Central memory CD8-positive, alpha-beta T cell (primary cell): ENCODE measurements around the gene MARK4.
A peak's percentile ranks its signal among the peaks of the same experiment; 100 is the strongest.

Source experiments
- ATAC-seq: fragments of 150-1000 bp; cut with Tn5 transposase; replicated peaks from 2 replicates; pipeline ENCODE4 v1.10.0; 2022; ENCODE audit warnings: mild to moderate bottlenecking, moderate FRiP score, moderate number of reproducible peaks; ENCODE audit not compliant: poor library complexity, severe bottlenecking; ENCODE audit errors: extremely low read depth
- DNase-seq, 2 donors: peaks; one replicate each; pipeline ENCODE4 v3.0.0; 2021; ENCODE audit warnings: low spot score in 2 of 2
- H3K27ac Mint-ChIP-seq: one replicate; pipeline ENCODE4 v1.8.0; 2022; ENCODE audit warnings: low read depth, mild to moderate bottlenecking, moderate library complexity, mixed read lengths
- H3K27me3 Mint-ChIP-seq: one replicate; pipeline ENCODE4 v1.8.0; 2022; ENCODE audit warnings: mixed read lengths
- H3K36me3 Mint-ChIP-seq: one replicate; pipeline ENCODE4 v1.8.0; 2022; ENCODE audit warnings: mild to moderate bottlenecking, moderate library complexity, mixed read lengths; ENCODE audit not compliant: insufficient read depth
- H3K4me1 Mint-ChIP-seq: one replicate; pipeline ENCODE4 v1.8.0; 2022; ENCODE audit warnings: mixed read lengths
- H3K4me3 Mint-ChIP-seq: one replicate; pipeline ENCODE4 v1.8.0; 2022; ENCODE audit warnings: mild to moderate bottlenecking, moderate library complexity, mixed read lengths
- H3K9me3 Mint-ChIP-seq: one replicate; pipeline ENCODE4 v1.8.0; 2022; ENCODE audit warnings: mixed read lengths

MARK4 gene

GRCh38 chr19:45249261-45250033 is 1.6 kb upstream of the MARK4 start:
- H3K27ac Mint-ChIP-seq, result no peak overlapping the region
- peak overlapping the region; percentile 31 for H3K4me3 Mint-ChIP-seq

DNA sequence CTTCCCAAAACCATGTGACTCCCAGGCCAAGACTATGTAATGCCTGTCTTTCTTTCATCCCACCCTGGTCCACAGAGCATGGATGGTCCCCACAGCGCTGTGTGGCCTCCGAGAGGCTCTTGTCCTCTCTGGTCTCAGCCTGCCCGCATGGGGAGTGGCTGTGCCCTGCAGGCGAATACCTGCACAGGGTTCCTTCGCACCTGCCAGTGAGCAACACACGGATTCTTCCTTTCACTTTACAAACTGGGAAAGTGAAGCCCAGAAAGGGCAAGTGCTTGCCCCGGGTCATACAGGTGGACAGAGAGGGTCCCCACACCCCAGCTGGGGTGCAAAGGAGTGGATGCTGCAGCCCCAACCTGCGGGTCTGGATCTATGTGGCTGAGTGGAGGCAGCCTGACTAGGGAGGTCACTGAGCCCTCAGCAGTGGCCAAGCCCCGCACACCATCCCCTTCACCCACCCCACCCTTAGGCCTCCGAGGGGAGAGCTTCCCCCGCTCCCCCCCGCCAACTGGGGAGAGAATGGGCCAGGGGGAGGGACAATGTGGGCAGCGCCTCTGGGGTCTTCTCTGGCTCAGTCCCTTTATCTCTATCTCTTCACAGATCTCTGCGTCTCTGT is 747 bp upstream of the MARK4 start:
- DNase-seq (no peak), ATAC-seq (no peak)
- Mint-ChIP-seq H3K27ac (peak overlapping the region; percentile 82), H3K4me3 (peak overlapping the region; percentile 75), H3K9me3 (no peaks in the 10 kb centered on the region), H3K27me3 (peaks cover 2% of the 10 kb centered on the region), H3K4me1 (peaks cover 39% of the 10 kb centered on the region), H3K36me3 (peaks cover 4% of the 10 kb centered on the region)

More at GRCh38 chr19:45249261-45250033, 1.6 kb upstream of the MARK4 start:
- no peaks in the 10 kb centered on the region for H3K36me3 Mint-ChIP-seq
- ATAC-seq (no peak), DNase-seq (no peak)
- no peaks in the 10 kb centered on the region for H3K9me3 Mint-ChIP-seq
- peaks cover 38% of the 10 kb centered on the region for H3K4me1 Mint-ChIP-seq
- peaks cover 10% of the 10 kb centered on the region for H3K27me3 Mint-ChIP-seq

- no peak for ATAC-seq
- DNase-seq, result no peak
- Mint-ChIP-seq H3K27me3 (no peaks in the 10 kb centered on the region), H3K4me1 (peaks cover 51% of the 10 kb centered on the region), H3K27ac (peak overlapping the region; percentile 91), H3K36me3 (peaks cover 4% of the 10 kb centered on the region), H3K4me3 (peak overlapping the region; percentile 93), H3K9me3 (no peaks in the 10 kb centered on the region)
Observed at GRCh38 chr19:45251452-45252354, 632 bp downstream of the MARK4 start.

GRCh38 chr19:45253396-45254027 is 2.4 kb downstream of the MARK4 start:
- Mint-ChIP-seq H3K27ac (peak overlapping the region; percentile 91), H3K4me3 (peak overlapping the region; percentile 93)

DNA sequence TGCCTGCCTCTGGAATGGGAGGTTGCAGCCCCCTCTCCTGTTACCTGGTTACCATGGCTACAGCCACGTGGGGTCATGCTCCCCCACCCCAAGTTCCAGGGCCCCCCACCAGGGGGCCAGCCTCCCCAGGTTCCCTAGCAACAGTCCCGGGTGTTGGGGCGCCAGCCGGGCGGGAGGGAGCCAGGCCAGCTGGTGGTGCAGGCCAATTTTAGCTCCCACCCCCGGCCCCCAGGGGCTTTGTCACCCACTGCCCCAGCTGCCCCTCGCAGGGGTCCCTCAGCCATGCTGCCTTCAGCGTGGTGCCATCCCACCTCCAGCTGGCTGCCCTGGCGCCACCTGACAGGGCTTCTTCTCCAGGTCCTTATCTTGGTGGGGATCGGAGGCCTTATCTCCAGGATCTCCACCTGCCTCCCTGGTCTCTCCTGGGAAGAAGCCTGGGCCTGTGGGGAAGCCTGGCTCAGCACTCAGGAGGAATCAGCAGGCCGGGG is 3.0 kb downstream of the MARK4 start:
- ATAC-seq (no peak), DNase-seq (no peak)
- Mint-ChIP-seq H3K9me3 (no peaks in the 10 kb centered on the region), H3K4me3 (peak overlapping the region; percentile 93), H3K27ac (peak overlapping the region; percentile 91), H3K36me3 (peaks cover 4% of the 10 kb centered on the region), H3K4me1 (peaks cover 49% of the 10 kb centered on the region), H3K27me3 (no peaks in the 10 kb centered on the region)

More at GRCh38 chr19:45253396-45254027, 2.4 kb downstream of the MARK4 start:
- H3K4me1 Mint-ChIP-seq, result peaks cover 54% of the 10 kb centered on the region
- no peaks in the 10 kb centered on the region for H3K9me3 Mint-ChIP-seq
- H3K36me3 Mint-ChIP-seq, result peaks cover 4% of the 10 kb centered on the region
- DNase-seq, result no peak
- no peaks in the 10 kb centered on the region for H3K27me3 Mint-ChIP-seq
- peak; percentile 63 for ATAC-seq

- H3K27ac Mint-ChIP-seq, result no peak overlapping the region
- ATAC-seq (no peak), DNase-seq (no peak)
- no peaks in the 10 kb centered on the region for H3K9me3 Mint-ChIP-seq
- no peaks in the 10 kb centered on the region for H3K27me3 Mint-ChIP-seq
- H3K4me1 Mint-ChIP-seq, result peaks cover 46% of the 10 kb centered on the region
- peaks cover 6% of the 10 kb centered on the region for H3K36me3 Mint-ChIP-seq
- no peak overlapping the region for H3K4me3 Mint-ChIP-seq
Observed at GRCh38 chr19:45255611-45256157, 4.6 kb downstream of the MARK4 start.

DNA sequence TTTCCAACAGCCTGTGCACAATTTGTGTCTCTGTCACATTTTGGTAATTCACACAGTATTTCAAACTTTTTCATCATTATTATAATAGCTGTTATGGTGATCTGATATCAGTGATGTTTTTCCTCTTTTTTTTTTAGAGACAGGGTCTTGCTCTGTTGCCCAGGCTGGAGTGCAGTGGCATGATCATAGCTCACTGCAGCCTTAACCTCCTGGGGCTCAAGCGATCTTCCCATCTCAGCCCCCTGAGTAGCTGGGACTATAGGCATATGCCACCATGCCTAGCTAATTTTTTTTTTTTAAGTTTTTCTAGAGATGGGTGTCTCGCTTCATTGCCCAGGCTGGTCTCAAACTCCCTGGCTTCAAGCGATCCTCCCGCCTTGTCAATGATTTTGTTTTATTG is 5.8 kb downstream of the MARK4 start:
- H3K4me3 Mint-ChIP-seq, result no peak overlapping the region
- H3K27me3 Mint-ChIP-seq, result no peaks in the 10 kb centered on the region
- H3K9me3 Mint-ChIP-seq, result no peaks in the 10 kb centered on the region
- H3K4me1 Mint-ChIP-seq, result peaks cover 42% of the 10 kb centered on the region
- no peak for ATAC-seq
- no peak overlapping the region for H3K27ac Mint-ChIP-seq
- H3K36me3 Mint-ChIP-seq, result peaks cover 8% of the 10 kb centered on the region
- DNase-seq, result no peak

GRCh38 chr19:45258862-45259261 is 7.8 kb downstream of the MARK4 start:
- Mint-ChIP-seq H3K9me3 (no peaks in the 10 kb centered on the region), H3K4me1 (peaks cover 23% of the 10 kb centered on the region), H3K4me3 (no peak overlapping the region), H3K27me3 (no peaks in the 10 kb centered on the region), H3K36me3 (peaks cover 9% of the 10 kb centered on the region), H3K27ac (no peak overlapping the region)
- no peak for DNase-seq
- no peak for ATAC-seq

GRCh38 chr19:45262570-45262969 is 11.5 kb downstream of the MARK4 start:
- no peak for ATAC-seq
- no peak for DNase-seq
- Mint-ChIP-seq H3K4me1 (peaks cover 9% of the 10 kb centered on the region), H3K36me3 (peaks cover 7% of the 10 kb centered on the region), H3K4me3 (no peak overlapping the region), H3K27ac (peak overlapping the region; percentile 32), H3K9me3 (no peaks in the 10 kb centered on the region), H3K27me3 (no peaks in the 10 kb centered on the region)

GRCh38 chr19:45263013-45263412 is 11.9 kb downstream of the MARK4 start:
- DNase-seq (no peak), ATAC-seq (no peak)
- Mint-ChIP-seq H3K36me3 (peaks cover 7% of the 10 kb centered on the region), H3K27ac (peak overlapping the region; percentile 32), H3K27me3 (no peaks in the 10 kb centered on the region), H3K9me3 (no peaks in the 10 kb centered on the region), H3K4me1 (peaks cover 9% of the 10 kb centered on the region), H3K4me3 (no peak overlapping the region)

DNA sequence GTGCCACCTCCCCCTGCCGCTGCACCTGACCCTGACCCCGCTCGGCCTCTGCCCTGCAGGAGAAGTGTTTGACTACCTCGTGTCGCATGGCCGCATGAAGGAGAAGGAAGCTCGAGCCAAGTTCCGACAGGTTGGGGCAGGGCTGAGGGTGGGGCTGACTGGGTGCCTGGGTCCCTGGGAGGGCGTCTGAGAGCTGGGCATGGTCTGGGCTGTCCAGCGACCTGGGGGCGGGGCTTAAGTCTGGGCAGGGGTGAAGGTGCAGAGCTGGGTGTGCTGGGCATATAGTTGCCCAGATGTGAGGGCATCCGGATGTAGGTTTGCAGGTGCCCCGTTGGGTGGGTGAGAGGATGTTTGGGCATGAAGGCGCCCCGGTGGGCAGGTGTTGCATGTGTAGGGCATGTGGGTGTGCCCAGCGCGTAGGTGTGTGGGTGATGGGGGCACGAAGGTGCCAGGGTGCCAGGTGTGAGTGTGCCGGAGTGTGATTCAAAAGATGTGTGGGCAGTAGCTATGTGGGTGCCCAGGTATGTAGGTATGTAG is 13.8 kb downstream of the MARK4 start:
- Mint-ChIP-seq H3K4me3 (no peak overlapping the region), H3K27ac (peak overlapping the region; percentile 67), H3K27me3 (no peaks in the 10 kb centered on the region), H3K9me3 (no peaks in the 10 kb centered on the region), H3K36me3 (peaks cover 7% of the 10 kb centered on the region), H3K4me1 (peaks cover 5% of the 10 kb centered on the region)
- ATAC-seq (no peak), DNase-seq (no peak)
